GM18951 (cell line): ENCODE data around the gene GRAMD1B.

Experiments used
- POLR2A ChIP-seq: IDR thresholded peaks from 4 replicates; pipeline ENCODE4 v1.6.1; 2011; ENCODE audit warnings: mild to moderate bottlenecking; ENCODE audit not compliant: insufficient read length, insufficient read depth; ENCODE audit errors: extremely low read depth
- in situ Hi-C: fragments of 300-500 bp; cut with MboI; formaldehyde crosslinking; loops from one replicate; pipeline ENCODE4 v1.12.0; 2022; ENCODE audit warnings: low sequenced_read_pairs, mixed read lengths, inconsistent platforms; ENCODE audit not compliant: unreplicated experiment

The GRAMD1B gene

DNA sequence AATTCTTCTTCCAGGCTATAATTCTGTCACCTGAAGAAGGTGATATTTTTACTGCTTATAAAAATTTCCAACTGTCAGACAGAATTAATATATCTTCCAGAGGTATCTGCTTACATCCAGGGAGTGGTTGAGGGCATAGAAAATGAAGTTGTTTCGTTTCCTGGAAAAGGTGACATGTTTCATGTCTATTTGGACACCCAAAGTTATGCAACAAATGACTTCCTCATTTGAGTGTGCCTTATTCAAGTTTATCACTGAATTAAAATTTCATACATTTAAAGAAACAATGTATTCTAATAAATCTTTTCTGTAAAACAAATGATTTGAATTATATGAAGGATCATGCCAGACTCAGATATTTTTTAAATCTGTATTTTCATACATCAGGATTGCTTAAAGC is 8.5 kb upstream of the GRAMD1B start:
- in situ Hi-C loops, result no loop called here
- no peak for TF ChIP-seq POLR2A

DNA sequence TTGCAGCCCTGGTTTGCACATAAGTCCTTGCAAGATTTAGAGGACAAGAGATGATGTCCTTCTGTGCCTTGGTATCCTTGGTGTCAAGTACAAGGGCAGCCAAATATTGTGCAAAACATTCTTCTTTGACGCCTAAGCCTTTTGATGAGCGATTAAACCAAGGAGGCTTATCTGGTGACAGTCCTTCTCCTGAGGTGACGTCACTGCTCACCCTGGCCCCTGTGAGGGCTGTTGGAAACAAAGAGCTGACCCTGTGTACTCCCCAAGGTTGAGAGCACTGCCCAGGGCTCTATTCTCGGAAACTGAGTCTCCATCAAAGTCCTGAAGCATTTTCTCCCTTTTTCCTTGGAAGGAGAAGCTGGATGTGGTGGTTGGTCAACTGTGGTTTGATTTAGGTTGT is 4.7 kb upstream of the GRAMD1B start:
- no peak for TF ChIP-seq POLR2A
- in situ Hi-C loops, result no loop called here

DNA sequence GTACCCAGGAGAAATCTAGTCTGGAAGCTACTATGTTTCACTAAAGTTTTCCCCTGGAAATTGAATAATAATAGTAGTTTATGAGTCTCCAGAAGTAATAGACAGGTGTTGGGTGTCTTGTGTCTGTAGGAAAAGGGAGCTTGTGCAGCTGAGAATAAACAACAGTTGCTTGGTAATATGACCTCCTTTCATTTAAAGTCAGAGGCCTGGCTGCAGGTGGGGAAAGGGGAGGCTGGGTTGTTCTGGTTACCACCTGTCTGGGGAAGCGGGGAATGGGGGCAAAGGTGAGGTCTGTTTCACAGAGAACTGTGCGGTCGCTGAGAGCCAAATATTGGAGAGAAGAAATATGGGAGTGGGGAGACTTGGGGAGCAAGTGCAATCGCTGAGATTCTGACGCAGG is 3.3 kb upstream of the GRAMD1B start:
- no peak for TF ChIP-seq POLR2A
- in situ Hi-C loops, result no loop called here

DNA sequence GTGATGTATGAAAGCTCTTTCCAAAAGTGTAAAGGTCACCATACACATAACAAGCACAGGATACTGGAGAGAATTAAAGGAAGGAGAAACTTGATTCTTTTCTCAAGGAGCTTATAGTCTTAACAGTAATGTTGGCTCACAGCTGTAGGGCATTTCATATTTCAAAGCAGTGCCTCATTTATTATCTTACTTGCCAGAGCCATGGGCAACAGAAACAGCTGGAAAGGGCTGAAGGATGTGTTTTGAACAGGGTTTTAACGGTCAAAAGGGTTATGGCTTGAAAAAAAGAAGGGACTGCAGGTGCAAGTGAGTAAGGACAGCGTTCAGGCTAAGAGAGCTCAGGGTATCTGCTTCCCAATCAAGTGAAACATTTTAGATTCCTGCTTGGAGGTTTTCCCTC is 2.7 kb upstream of the GRAMD1B start:
- in situ Hi-C loops, result no loop called here
- TF ChIP-seq POLR2A, result no peak

DNA sequence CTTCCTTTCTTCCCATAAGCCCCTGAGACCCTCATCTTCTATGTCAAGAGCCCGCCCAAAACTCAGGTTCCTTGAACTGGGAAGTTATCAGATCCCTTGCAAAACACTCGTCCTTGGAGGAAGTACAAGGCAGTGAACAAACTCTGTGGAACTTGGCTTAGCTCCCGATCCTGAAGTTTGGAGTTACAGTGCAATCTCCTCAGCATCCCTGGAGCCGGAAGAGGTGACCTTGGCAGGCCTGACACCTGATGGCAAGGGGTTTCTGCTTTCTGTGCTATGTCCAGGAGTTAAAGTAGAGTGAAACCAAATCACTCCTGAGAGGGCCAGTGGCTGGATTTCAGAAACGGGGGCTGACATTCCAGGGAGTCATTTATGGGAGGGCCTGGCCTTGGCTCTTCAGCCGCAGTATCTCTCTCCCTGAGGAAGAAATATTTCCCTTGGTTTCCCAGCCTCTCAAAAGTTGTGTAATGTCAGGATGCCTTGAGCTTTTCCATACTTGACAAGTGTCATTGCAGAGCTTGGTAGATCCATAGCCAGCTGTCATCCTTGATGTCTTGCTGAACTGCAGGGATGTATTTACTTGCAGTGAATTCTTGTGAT is 1.9 kb upstream of the GRAMD1B start:
- in situ Hi-C loops, result no loop called here
- no peak for TF ChIP-seq POLR2A

DNA sequence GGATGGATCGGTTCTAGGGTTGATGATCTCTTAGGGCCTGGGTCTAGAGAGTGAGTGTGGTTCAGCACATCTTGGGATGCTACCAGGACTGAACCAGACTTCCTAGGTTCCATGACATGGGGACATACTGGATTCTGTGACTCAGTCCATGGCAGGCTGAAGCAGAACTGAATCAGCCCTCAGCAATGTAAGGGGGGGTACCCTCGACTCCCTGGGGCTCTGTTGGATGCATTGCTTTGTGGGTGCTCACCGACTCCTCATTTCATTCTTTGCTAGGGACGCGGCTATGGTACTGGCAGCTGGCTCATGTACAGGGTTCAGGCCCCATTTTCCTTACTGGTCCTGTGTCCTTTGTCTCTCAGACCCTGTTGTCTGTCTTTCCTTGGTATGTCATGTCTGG is 733 bp upstream of the GRAMD1B start:
- in situ Hi-C loops, result no loop called here
- TF ChIP-seq POLR2A, result no peak

DNA sequence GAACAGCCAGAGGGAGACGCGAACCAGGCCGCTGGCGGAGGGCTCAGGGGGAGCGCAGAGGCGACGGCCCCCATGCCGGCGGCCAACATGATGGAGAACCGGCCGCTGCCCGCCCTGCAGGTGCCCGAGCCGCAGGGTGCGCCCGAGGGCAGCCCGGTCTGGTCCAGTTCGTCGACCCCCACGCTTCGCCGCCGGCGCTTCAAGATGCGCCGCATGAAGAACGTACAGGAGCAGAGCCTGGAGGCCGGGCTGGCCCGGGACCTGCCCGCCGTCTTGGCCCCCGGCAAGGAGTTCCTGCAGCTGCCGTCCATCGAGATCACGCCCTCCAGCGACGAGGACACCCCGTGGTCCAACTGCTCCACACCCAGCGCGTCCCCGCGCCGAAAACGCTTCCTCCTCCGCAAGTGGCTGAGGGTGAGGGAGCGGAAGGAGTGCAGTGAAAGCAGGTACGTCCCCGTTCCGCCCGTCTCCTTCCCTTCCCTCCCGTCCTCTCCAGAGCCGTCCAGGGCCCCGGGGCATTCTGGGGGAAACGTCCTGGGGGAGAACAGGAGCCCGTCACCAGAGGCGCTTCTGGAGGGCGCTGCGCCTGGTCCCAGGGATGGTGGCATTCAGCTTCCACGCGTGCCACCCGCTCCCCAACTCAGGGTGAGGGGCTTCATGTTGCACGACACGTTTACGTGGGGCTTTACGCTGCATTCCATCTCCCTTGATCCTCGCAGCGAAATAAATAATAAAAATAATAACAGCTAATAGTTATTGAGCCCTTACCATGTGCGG is 840 bp downstream of the GRAMD1B start:
- in situ Hi-C loops, result no loop called here
- peak; percentile 18 for TF ChIP-seq POLR2A

DNA sequence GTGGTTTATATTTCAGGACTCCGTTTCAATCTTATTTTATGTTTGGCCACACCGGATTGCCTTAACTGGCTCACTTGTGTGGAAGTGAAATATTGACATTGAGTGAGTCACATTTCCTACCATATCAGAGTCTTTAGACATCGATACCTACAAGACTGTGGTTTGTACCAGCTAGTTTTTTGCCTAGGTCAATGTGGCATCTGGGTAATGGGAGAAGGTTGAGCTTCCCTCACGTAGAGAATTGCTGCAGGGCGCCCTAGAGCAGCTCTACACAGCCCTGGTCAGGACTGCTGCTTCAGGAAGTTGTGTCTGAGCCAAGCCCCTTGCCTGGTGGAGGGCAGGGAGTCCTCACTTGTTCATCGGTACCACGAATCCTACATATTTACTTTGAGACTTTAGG is 1.6 kb downstream of the GRAMD1B start:
- no peak for TF ChIP-seq POLR2A
- in situ Hi-C loops, result no loop called here

DNA sequence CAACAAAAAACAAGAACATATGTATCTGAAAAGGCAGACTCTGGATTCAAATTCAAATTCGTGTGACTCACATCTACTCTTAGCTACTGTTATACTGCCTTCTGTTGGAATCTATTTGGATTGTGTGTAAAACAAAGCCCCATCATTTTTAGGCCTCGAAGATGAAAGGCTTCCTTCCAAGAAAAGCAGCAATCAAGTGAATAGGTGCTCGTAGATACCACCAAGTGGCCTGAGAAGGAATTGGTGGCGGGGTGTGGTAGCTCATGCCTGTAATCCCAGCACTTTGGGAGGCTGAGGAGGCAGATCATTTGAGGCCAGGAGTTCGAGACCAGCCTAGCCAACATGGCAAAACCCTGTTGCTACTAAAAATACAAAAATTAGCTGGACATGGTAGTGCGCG is 4.2 kb downstream of the GRAMD1B start:
- in situ Hi-C loops, result no loop called here

DNA sequence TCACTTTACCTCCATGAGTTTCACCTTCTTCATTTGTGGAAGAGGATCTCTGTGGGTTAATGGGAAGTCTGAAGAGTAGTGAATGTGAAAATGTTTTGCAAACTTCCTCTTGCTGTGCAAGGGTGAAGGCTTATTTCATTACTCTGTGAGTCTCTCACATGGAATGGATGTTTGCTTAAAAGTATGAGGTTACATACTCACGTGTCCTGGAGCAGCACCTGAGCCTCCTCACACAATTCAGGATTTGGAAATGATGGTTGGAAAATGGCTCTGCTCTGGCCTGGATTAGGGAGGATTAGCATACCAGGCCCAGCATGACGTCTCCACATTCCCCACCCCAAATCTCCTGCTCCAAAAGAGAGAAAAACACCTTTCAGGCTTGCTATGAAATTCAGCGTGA is 4.8 kb downstream of the GRAMD1B start:
- no peak for TF ChIP-seq POLR2A
- in situ Hi-C loops, result no loop called here

More for the DNA sequence above, 4.2 kb downstream of the GRAMD1B start:
- TF ChIP-seq POLR2A, result no peak

DNA sequence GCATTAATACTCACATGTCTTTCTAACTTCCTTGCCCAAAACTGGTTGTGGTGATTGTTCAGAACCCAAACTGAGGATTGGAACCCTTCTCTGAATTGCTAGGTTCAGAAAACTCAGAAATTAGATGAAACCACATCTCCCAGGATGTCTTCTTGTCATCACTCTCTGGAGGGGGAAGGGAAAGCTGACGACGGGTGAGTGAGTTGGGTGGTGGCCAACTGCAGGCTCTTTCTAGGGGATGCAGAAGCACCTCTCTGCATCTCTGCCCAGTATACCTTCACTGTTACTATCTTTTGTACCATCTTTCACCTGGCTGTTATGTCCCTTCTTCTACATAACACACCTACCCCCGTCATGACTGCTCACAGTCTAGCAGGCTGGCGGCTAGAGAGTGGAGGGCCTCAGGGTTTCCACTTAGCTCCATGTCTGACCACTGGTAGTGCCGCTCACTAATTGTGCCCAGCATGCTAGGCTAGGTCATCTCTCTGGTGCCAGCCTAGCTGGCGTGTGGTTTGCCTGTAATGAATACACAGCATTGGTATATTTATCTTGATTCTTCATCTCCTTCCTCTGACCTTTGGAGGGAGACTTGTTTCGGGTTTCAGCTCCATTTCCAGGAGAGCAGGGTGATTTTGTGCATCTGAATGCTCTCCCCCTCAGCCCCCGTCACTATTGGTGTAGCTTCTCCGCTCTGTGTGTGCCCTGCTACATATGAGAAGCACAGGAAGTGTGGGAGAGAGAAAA is 7.3 kb downstream of the GRAMD1B start:
- in situ Hi-C loops, result no loop called here

DNA sequence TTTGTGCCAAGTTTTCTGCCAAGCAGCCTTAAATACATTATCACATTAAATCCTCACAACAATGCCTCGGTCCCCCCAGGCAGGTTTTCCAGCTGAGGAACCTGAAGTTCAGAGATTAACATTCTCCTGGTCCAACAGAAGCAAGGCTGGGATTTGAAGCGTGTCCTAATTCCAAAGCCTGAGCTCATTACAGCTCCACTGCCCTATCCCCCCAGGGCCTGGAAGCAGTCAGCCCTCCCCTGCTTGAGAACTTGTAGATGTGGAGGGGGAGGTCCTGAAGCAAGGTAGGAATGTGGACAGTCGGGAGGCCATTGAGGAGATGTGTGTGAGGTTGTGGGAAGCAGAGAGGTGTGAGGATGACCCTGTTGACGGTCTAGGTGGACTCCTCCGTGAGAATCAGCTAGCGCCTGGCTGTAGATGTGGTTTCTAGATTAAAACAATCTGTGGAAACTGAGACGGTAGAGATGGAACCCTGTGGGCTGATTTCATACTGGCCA is 8.1 kb downstream of the GRAMD1B start:
- TF ChIP-seq POLR2A, result no peak
- in situ Hi-C loops, result no loop called here

More for the DNA sequence above, 7.3 kb downstream of the GRAMD1B start:
- no peak for TF ChIP-seq POLR2A

DNA sequence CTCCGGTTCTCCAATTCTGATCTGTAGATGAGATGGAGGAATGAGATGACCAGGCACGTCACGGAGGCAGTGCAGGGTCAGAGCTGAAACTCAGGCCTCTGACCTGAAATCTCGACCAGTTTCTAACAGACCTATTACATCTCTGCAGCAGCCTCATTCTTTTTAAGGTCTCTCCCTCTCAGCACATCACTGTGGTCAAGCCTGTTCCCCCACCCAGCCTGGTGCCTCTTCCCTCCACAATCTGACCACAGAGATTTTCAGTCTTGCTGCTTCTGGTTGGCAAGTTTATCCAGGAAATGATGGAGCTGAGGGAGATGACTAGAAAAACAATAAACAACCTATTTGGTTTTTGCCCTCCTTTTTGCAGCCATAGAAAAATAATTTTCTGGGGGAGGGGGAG is 9.5 kb downstream of the GRAMD1B start:
- TF ChIP-seq POLR2A, result no peak
- in situ Hi-C loops, result no loop called here
